ENCODE measurements around the gene KIRREL3.

Gene KIRREL3

GRCh38 chr11:126476977-126477376 is 523.6 kb downstream of the KIRREL3 start:
- DNase-seq = no peak
- H3K27me3 Mint-ChIP-seq = no peaks in the 10 kb centered on the region
- H3K9me3 Mint-ChIP-seq = no peaks in the 10 kb centered on the region
- no peak overlapping the region for H3K27ac Mint-ChIP-seq
- H3K36me3 Mint-ChIP-seq (ENCODE audit: low read depth) = no peaks in the 10 kb centered on the region
- H3K4me1 Mint-ChIP-seq (ENCODE audit: low read depth) = peaks cover 18% of the 10 kb centered on the region
- H3K4me3 Mint-ChIP-seq = no peak overlapping the region

DNA sequence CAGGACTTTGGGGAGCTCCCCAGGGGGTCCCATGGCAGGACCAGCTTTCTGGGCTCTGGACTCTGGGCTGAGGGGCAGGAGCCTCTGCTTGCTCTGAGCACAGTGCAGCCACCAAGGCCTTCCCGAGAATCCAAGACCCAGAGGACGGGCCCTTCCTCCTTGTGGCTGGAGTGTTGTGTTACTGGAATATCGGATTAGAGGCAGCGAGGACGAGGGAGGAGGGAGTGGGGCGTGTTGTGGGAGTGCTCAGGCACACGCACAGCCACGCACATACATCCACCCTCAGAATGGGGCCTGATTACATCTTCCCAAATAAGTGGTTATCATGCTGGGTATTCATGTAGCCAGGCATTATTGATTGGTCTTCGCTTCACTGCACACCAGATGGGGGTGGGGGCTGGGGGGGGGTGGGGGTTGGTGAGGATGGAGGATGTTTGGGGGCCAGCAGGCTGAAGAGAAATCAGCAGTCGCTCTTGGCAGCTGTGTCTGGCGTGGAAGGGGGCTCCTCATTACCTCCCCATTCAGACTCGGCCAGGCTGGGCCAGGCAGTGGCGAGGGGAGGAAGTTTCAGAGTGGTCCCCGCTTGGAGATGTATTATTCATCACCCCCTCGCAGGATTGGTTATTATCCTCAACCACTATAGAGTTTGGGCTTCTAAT is 524.2 kb downstream of the KIRREL3 start:
- H3K4me1 Mint-ChIP-seq (ENCODE audit: low read depth) = peaks cover 18% of the 10 kb centered on the region
- no peak overlapping the region for H3K27ac Mint-ChIP-seq
- DNase-seq = no peak
- H3K9me3 Mint-ChIP-seq = no peaks in the 10 kb centered on the region
- H3K27me3 Mint-ChIP-seq = no peaks in the 10 kb centered on the region
- no peak overlapping the region for H3K4me3 Mint-ChIP-seq
- no peaks in the 10 kb centered on the region for H3K36me3 Mint-ChIP-seq (ENCODE audit: low read depth)

DNA sequence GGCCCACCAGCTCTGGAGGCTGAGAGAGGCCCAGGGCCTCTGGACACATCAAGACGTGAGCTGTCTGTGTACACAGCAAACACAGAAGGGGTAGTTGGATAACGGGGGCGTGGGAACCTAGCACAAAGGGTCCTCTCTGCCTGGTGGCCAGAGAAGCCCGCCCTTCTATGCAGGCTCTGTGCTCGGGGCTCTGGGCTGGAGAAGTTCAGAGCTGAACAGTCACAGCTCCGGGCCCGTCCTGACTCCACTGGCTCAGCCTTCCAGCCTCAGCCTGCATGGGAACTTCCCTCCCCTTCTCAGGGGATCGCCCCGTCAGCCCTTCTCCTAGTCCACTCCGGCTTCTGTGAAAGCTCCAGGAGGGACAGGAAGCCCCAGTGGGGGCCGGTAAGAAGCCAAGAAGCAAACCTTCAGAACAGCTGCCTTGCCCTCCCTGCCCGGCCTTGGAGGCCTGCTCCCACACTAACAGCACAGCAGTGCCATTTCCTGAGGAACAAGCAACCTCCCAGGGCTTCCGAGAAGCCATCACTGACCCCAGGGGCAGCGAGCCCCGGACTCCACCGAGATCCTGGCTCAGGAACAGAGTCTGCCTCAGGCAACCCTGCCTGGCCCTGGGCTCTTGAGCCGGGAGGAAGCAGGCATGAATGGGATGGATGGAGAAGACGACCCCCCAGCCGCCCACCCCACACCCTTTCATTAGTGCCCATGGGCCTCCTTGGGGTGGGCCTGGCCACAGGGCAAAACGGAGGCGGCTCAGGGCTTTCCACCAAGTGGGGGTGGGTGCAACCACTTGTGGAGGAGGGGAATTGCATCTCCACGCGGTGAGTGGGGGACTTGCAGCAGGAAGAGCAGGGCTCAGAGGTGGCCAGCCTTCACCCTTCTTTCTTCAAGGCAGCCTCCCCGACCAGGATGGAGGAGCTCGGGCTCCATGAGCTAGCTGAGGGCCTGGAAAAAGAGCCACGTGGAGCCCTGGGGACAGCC is 525.3 kb downstream of the KIRREL3 start:
- Mint-ChIP-seq H3K4me1 (ENCODE audit: low read depth) (peaks cover 12% of the 10 kb centered on the region), H3K36me3 (ENCODE audit: low read depth) (no peaks in the 10 kb centered on the region), H3K27me3 (no peaks in the 10 kb centered on the region), H3K27ac (no peak overlapping the region), H3K9me3 (no peaks in the 10 kb centered on the region), H3K4me3 (no peak overlapping the region)
- DNase-seq = no peak

DNA sequence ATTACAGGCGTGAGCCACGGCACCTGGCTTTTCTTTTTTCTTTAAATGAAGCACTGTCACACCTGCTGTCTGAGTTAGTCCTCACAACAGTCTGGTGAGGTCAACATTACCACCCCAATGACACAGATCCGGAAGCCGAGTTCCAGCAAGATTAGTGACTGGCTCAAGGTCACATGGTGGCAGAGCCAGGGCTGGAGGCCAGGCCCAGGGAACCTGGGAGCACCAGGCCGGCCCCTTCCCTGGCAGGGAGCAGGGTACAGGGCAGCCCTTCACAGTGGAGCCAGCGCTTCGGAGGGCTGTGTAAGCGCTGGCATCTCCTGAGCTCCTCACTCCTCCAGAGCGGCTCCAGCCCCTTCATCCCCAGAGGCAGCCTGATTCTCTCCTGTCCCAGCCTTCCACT is 526.4 kb downstream of the KIRREL3 start:
- DNase-seq = no peak
- Mint-ChIP-seq H3K9me3 (no peaks in the 10 kb centered on the region), H3K4me3 (no peak overlapping the region), H3K36me3 (ENCODE audit: low read depth) (no peaks in the 10 kb centered on the region), H3K27me3 (no peaks in the 10 kb centered on the region), H3K27ac (no peak overlapping the region), H3K4me1 (ENCODE audit: low read depth) (peaks cover 12% of the 10 kb centered on the region)

GRCh38 chr11:126473269-126473668 is 527.3 kb downstream of the KIRREL3 start:
- Mint-ChIP-seq H3K9me3 (no peaks in the 10 kb centered on the region), H3K4me1 (ENCODE audit: low read depth) (peaks cover 9% of the 10 kb centered on the region), H3K27me3 (no peaks in the 10 kb centered on the region), H3K36me3 (ENCODE audit: low read depth) (no peaks in the 10 kb centered on the region), H3K27ac (no peak overlapping the region), H3K4me3 (no peak overlapping the region)
- no peak for DNase-seq

GRCh38 chr11:126469311-126469710 is 531.3 kb downstream of the KIRREL3 start:
- Mint-ChIP-seq H3K4me1 (ENCODE audit: low read depth) (peaks cover 18% of the 10 kb centered on the region), H3K9me3 (no peaks in the 10 kb centered on the region), H3K4me3 (no peak overlapping the region), H3K27me3 (peaks cover 3% of the 10 kb centered on the region), H3K36me3 (ENCODE audit: low read depth) (no peaks in the 10 kb centered on the region), H3K27ac (no peak overlapping the region)
- no peak for DNase-seq

- Mint-ChIP-seq H3K4me3 (no peak overlapping the region), H3K4me1 (ENCODE audit: low read depth) (peaks cover 19% of the 10 kb centered on the region), H3K27me3 (peaks cover 3% of the 10 kb centered on the region), H3K9me3 (no peaks in the 10 kb centered on the region), H3K36me3 (ENCODE audit: low read depth) (no peaks in the 10 kb centered on the region), H3K27ac (no peak overlapping the region)
- no peak for DNase-seq
Observed at GRCh38 chr11:126468102-126468521, 532.5 kb downstream of the KIRREL3 start.

- Mint-ChIP-seq H3K36me3 (ENCODE audit: low read depth) (no peaks in the 10 kb centered on the region), H3K27me3 (peaks cover 3% of the 10 kb centered on the region), H3K4me1 (ENCODE audit: low read depth) (peaks cover 19% of the 10 kb centered on the region), H3K4me3 (no peak overlapping the region), H3K27ac (no peak overlapping the region), H3K9me3 (no peaks in the 10 kb centered on the region)
- no peak for DNase-seq
Observed at GRCh38 chr11:126467471-126467870, 533.1 kb downstream of the KIRREL3 start.

DNA sequence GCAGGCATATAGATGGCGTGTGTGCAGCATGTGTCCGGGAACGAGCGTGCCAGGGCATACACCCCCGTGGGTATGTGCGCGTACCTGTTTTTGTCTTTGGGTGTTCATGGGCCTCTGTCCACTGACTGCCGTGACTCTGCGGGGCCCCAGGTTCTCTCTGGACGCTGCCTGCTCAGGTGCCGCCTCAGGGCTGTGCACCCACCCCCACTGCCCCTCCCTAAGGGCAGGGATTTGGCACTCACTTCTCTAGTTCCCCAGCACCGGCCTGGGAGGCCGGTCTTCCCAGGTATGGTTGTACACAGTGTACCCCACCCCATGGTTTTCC is 533.6 kb downstream of the KIRREL3 start:
- Mint-ChIP-seq H3K4me3 (no peak overlapping the region), H3K27me3 (peaks cover 3% of the 10 kb centered on the region), H3K9me3 (no peaks in the 10 kb centered on the region), H3K27ac (no peak overlapping the region), H3K36me3 (ENCODE audit: low read depth) (no peaks in the 10 kb centered on the region), H3K4me1 (ENCODE audit: low read depth) (peaks cover 19% of the 10 kb centered on the region)
- no peak for DNase-seq

- no peaks in the 10 kb centered on the region for H3K36me3 Mint-ChIP-seq (ENCODE audit: low read depth)
- H3K9me3 Mint-ChIP-seq = no peaks in the 10 kb centered on the region
- H3K27me3 Mint-ChIP-seq = peaks cover 3% of the 10 kb centered on the region
- H3K27ac Mint-ChIP-seq = peak overlapping the region; percentile 68
- H3K4me1 Mint-ChIP-seq (ENCODE audit: low read depth) = peaks cover 19% of the 10 kb centered on the region
- peak overlapping the region; percentile 43 for H3K4me3 Mint-ChIP-seq
- DNase-seq = no peak
Observed at GRCh38 chr11:126466236-126467045, 534.1 kb downstream of the KIRREL3 start.

GRCh38 chr11:126465573-126466188 is 534.9 kb downstream of the KIRREL3 start:
- peak; percentile 46 for DNase-seq
- no peaks in the 10 kb centered on the region for H3K9me3 Mint-ChIP-seq
- H3K27ac Mint-ChIP-seq = peak overlapping the region; percentile 68
- H3K27me3 Mint-ChIP-seq = peaks cover 3% of the 10 kb centered on the region
- peak overlapping the region; percentile 43 for H3K4me3 Mint-ChIP-seq
- H3K4me1 Mint-ChIP-seq (ENCODE audit: low read depth) = peaks cover 19% of the 10 kb centered on the region
- H3K36me3 Mint-ChIP-seq (ENCODE audit: low read depth) = no peaks in the 10 kb centered on the region

DNA sequence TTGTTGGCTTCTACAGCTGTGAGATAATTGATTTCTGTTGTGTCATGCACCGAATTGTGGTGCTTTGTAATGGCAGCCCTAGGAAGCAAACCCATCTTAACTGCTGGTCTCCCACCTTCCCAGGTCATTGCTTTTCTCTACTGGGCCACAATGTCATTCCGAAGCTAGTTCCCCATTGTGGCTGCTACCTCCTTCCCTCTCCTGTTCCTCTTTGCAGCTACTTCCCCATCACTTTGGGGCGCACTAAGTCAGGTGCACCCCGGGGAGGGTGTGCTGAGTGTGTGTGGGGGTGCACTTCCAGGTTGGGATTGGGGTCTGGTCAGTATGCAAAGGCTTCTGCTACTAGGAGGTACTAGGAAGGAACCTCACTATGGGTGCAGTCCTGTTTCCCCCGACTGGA is 535.8 kb downstream of the KIRREL3 start:
- peaks cover 3% of the 10 kb centered on the region for H3K27me3 Mint-ChIP-seq
- no peaks in the 10 kb centered on the region for H3K9me3 Mint-ChIP-seq
- H3K27ac Mint-ChIP-seq = no peak overlapping the region
- H3K4me3 Mint-ChIP-seq = no peak overlapping the region
- no peaks in the 10 kb centered on the region for H3K36me3 Mint-ChIP-seq (ENCODE audit: low read depth)
- peaks cover 19% of the 10 kb centered on the region for H3K4me1 Mint-ChIP-seq (ENCODE audit: low read depth)
- DNase-seq = no peak

DNA sequence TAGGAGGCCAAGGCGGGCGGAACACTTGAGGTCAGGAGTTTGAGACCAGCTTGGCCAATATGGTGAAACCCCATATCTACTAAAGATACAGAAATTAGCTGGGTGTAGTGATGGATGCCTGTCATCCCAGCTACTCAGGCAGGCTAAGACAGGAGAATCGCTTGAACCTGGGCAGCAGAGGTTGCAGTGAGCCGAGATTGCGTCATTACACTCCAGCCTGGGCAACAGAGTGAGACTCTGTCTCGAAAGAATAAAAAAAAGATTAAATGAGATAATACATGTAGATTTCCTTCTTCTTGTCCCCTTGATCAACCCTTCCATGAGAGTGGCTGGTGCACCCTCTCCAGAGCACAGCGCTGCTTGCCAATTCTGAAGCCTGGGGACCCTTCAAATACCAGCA is 538.1 kb downstream of the KIRREL3 start:
- H3K4me3 Mint-ChIP-seq = no peak overlapping the region
- no peaks in the 10 kb centered on the region for H3K9me3 Mint-ChIP-seq
- DNase-seq = no peak
- no peaks in the 10 kb centered on the region for H3K36me3 Mint-ChIP-seq (ENCODE audit: low read depth)
- no peak overlapping the region for H3K27ac Mint-ChIP-seq
- H3K4me1 Mint-ChIP-seq (ENCODE audit: low read depth) = peaks cover 19% of the 10 kb centered on the region
- peaks cover 3% of the 10 kb centered on the region for H3K27me3 Mint-ChIP-seq

- no peak overlapping the region for H3K27ac Mint-ChIP-seq
- H3K36me3 Mint-ChIP-seq (ENCODE audit: low read depth) = no peaks in the 10 kb centered on the region
- no peak for DNase-seq
- H3K4me1 Mint-ChIP-seq (ENCODE audit: low read depth) = peaks cover 19% of the 10 kb centered on the region
- no peak overlapping the region for H3K4me3 Mint-ChIP-seq
- peaks cover 3% of the 10 kb centered on the region for H3K27me3 Mint-ChIP-seq
- H3K9me3 Mint-ChIP-seq = no peaks in the 10 kb centered on the region
Observed at GRCh38 chr11:126461996-126462395, 538.6 kb downstream of the KIRREL3 start.

All from activated T-cell treated with anti-CD3 and anti-CD28 coated beads, Interleukin-2, amount 50 U/mL, for 24 hours (primary cell).